SK-N-SH treated with all-trans-retinoic acid at 6 μM for 48 hours (cell line): ENCODE results near the gene TNKS1BP1.

Experiments used
- ATAC-seq: fragments of 200-7000 bp; cut with Tn5 transposase; 3 replicates; pipeline ENCODE4 v1.9.1; 2020; ENCODE audit warnings: mild to moderate bottlenecking, moderate library complexity
- ARNTL ChIP-seq: fragments of 450-650 bp; formaldehyde crosslinking; IDR thresholded peaks from 2 replicates; pipeline ENCODE4 v1.5.0; 2020; ENCODE audit warnings: low read depth, mild to moderate bottlenecking, moderate library complexity, borderline replicate concordance
- BACH2 ChIP-seq: fragments of 250-450 bp; sonication (Bioruptor Pico); IDR thresholded peaks from 2 replicates; pipeline ENCODE4 v1.9.0; 2021; ENCODE audit warnings: mild to moderate bottlenecking, borderline replicate concordance
- CREB5 ChIP-seq: fragments of 250-450 bp; sonication (Bioruptor Pico); IDR thresholded peaks from 2 replicates; pipeline ENCODE4 v1.5.1; 2020; ENCODE audit warnings: low read depth, mild to moderate bottlenecking, moderate library complexity
- CSDC2 ChIP-seq: fragments of 250-450 bp; sonication (Bioruptor Pico); IDR thresholded peaks from 2 replicates; pipeline ENCODE4 v1.5.0; 2020; ENCODE audit warnings: mild to moderate bottlenecking, moderate library complexity
- ESRRG ChIP-seq: fragments of 250-450 bp; sonication (Bioruptor Pico); IDR thresholded peaks from 2 replicates; pipeline ENCODE4 v1.6.1; 2021; ENCODE audit warnings: mild to moderate bottlenecking
- GLIS3 ChIP-seq: fragments of 250-450 bp; sonication (Bioruptor Pico); IDR thresholded peaks from 2 replicates; pipeline ENCODE4 v1.5.0; 2020; ENCODE audit warnings: mild to moderate bottlenecking, moderate library complexity
- ISL1 ChIP-seq: fragments of 250-450 bp; sonication (Bioruptor Pico); IDR thresholded peaks from 2 replicates; pipeline ENCODE4 v2.1.2; 2022; ENCODE audit warnings: mild to moderate bottlenecking, moderate library complexity
- OSR1 ChIP-seq: fragments of 250-450 bp; sonication (Bioruptor Pico); IDR thresholded peaks from 2 replicates; pipeline ENCODE4 v1.8.0; 2022; ENCODE audit warnings: moderate library complexity, mild to moderate bottlenecking, inconsistent platforms
- PPARA ChIP-seq: fragments of 250-450 bp; sonication (Bioruptor Pico); IDR thresholded peaks from 2 replicates; pipeline ENCODE4 v1.5.0; 2020; ENCODE audit warnings: mild to moderate bottlenecking, borderline replicate concordance
- RARB ChIP-seq: fragments of 250-450 bp; sonication (Bioruptor Pico); IDR thresholded peaks from 2 replicates; pipeline ENCODE4 v1.8.0; 2021; ENCODE audit warnings: mild to moderate bottlenecking, moderate library complexity
- SNAI2 ChIP-seq: fragments of 250-450 bp; sonication (Bioruptor Pico); IDR thresholded peaks from 2 replicates; pipeline ENCODE4 v1.5.0; 2020; ENCODE audit warnings: mild to moderate bottlenecking, moderate library complexity
- TCF4 ChIP-seq: fragments of 250-450 bp; sonication (Bioruptor Pico); IDR thresholded peaks from 2 replicates; pipeline ENCODE4 v1.8.0; 2021; ENCODE audit warnings: mild to moderate bottlenecking, moderate library complexity, borderline replicate concordance
- TOX ChIP-seq: fragments of 250-450 bp; sonication (Bioruptor Pico); IDR thresholded peaks from 2 replicates; pipeline ENCODE4 v1.8.0; 2021; ENCODE audit warnings: mild to moderate bottlenecking, moderate library complexity, borderline replicate concordance
- ZC3H10 ChIP-seq: fragments of 250-450 bp; sonication (Bioruptor Pico); IDR thresholded peaks from 2 replicates; pipeline ENCODE4 v1.5.1; 2021; ENCODE audit warnings: mild to moderate bottlenecking, moderate library complexity
- ZFP3 ChIP-seq: fragments of 250-450 bp; sonication (Bioruptor Pico); IDR thresholded peaks from 2 replicates; pipeline ENCODE4 v1.5.0; 2020; ENCODE audit warnings: mild to moderate bottlenecking, moderate library complexity
- ZFP30 ChIP-seq: fragments of 450-650 bp; formaldehyde crosslinking; IDR thresholded peaks from 2 replicates; pipeline ENCODE4 v1.5.0; 2022; ENCODE audit warnings: mild to moderate bottlenecking, moderate library complexity
- ZNF565 ChIP-seq: fragments of 450-650 bp; formaldehyde crosslinking; conservative IDR thresholded peaks from 2 replicates; pipeline ENCODE4 v1.5.0; 2020; ENCODE audit warnings: low read depth, mild to moderate bottlenecking, moderate library complexity
- ZNF70 ChIP-seq: fragments of 450-650 bp; formaldehyde crosslinking; IDR thresholded peaks from 2 replicates; pipeline ENCODE4 v1.5.0; 2020; ENCODE audit warnings: mild to moderate bottlenecking, moderate library complexity
- TF ChIP-seq, protein P1 (sequence below): fragments of 250-450 bp; sonication (Bioruptor Pico); IDR thresholded peaks from 2 replicates; pipeline ENCODE4 v1.5.0; 2020; ENCODE audit warnings: mild to moderate bottlenecking, moderate library complexity
- TF ChIP-seq, protein P2 (sequence below): fragments of 250-450 bp; sonication (Bioruptor Pico); IDR thresholded peaks from 2 replicates; pipeline ENCODE4 v1.8.0; 2020; ENCODE audit warnings: mild to moderate bottlenecking, moderate library complexity, borderline replicate concordance
- TF ChIP-seq, protein P3 (sequence below): fragments of 250-450 bp; sonication (Bioruptor Pico); IDR thresholded peaks from 2 replicates; pipeline ENCODE4 v1.5.1; 2021; ENCODE audit warnings: mild to moderate bottlenecking, moderate library complexity

The TNKS1BP1 gene

GRCh38 chr11:57307666-57308270 lies 17.0 kb downstream of the TNKS1BP1 start (continued):
- TF ChIP-seq CREB5 (no peak), ZFP3 (CRISPR knock-in tag) (no peak)

- ATAC-seq, result no peak
- TF ChIP-seq, protein P1, sequence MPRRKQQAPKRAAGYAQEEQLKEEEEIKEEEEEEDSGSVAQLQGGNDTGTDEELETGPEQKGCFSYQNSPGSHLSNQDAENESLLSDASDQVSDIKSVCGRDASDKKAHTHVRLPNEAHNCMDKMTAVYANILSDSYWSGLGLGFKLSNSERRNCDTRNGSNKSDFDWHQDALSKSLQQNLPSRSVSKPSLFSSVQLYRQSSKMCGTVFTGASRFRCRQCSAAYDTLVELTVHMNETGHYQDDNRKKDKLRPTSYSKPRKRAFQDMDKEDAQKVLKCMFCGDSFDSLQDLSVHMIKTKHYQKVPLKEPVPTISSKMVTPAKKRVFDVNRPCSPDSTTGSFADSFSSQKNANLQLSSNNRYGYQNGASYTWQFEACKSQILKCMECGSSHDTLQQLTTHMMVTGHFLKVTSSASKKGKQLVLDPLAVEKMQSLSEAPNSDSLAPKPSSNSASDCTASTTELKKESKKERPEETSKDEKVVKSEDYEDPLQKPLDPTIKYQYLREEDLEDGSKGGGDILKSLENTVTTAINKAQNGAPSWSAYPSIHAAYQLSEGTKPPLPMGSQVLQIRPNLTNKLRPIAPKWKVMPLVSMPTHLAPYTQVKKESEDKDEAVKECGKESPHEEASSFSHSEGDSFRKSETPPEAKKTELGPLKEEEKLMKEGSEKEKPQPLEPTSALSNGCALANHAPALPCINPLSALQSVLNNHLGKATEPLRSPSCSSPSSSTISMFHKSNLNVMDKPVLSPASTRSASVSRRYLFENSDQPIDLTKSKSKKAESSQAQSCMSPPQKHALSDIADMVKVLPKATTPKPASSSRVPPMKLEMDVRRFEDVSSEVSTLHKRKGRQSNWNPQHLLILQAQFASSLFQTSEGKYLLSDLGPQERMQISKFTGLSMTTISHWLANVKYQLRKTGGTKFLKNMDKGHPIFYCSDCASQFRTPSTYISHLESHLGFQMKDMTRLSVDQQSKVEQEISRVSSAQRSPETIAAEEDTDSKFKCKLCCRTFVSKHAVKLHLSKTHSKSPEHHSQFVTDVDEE (CRISPR knock-in tag), result no peak
- TF ChIP-seq BACH2 (CRISPR knock-in tag) (no peak), ZC3H10 (no peak), ARNTL (CRISPR knock-in tag) (no peak), TCF4 (CRISPR knock-in tag) (no peak), ZNF70 (CRISPR knock-in tag) (no peak), ZNF565 (CRISPR knock-in tag) (no peak), GLIS3 (CRISPR knock-in tag) (no peak), RARB (CRISPR knock-in tag) (no peak), CSDC2 (CRISPR knock-in tag) (no peak), ESRRG (CRISPR knock-in tag) (no peak), ZFP30 (CRISPR knock-in tag) (no peak), ISL1 (CRISPR knock-in tag) (no peak), PPARA (CRISPR knock-in tag) (no peak), TOX (no peak)
- TF ChIP-seq, protein P2, sequence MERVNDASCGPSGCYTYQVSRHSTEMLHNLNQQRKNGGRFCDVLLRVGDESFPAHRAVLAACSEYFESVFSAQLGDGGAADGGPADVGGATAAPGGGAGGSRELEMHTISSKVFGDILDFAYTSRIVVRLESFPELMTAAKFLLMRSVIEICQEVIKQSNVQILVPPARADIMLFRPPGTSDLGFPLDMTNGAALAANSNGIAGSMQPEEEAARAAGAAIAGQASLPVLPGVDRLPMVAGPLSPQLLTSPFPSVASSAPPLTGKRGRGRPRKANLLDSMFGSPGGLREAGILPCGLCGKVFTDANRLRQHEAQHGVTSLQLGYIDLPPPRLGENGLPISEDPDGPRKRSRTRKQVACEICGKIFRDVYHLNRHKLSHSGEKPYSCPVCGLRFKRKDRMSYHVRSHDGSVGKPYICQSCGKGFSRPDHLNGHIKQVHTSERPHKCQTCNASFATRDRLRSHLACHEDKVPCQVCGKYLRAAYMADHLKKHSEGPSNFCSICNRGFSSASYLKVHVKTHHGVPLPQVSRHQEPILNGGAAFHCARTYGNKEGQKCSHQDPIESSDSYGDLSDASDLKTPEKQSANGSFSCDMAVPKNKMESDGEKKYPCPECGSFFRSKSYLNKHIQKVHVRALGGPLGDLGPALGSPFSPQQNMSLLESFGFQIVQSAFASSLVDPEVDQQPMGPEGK (CRISPR knock-in tag), result no peak
- TF ChIP-seq, protein P3, sequence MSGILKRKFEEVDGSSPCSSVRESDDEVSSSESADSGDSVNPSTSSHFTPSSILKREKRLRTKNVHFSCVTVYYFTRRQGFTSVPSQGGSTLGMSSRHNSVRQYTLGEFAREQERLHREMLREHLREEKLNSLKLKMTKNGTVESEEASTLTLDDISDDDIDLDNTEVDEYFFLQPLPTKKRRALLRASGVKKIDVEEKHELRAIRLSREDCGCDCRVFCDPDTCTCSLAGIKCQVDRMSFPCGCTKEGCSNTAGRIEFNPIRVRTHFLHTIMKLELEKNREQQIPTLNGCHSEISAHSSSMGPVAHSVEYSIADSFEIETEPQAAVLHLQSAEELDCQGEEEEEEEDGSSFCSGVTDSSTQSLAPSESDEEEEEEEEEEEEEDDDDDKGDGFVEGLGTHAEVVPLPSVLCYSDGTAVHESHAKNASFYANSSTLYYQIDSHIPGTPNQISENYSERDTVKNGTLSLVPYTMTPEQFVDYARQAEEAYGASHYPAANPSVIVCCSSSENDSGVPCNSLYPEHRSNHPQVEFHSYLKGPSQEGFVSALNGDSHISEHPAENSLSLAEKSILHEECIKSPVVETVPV, result no peak
These were observed 17.7 kb downstream of the TNKS1BP1 start for GRCh38 chr11:57306940-57307565.

- ATAC-seq, result no peak
- no peak for TF ChIP-seq SNAI2 (CRISPR knock-in tag)
- TF ChIP-seq ZNF565 (CRISPR knock-in tag), result no peak
- TF ChIP-seq GLIS3 (CRISPR knock-in tag), result no peak
- TF ChIP-seq ARNTL (CRISPR knock-in tag), result no peak
- no peak for TF ChIP-seq ISL1 (CRISPR knock-in tag)
- TF ChIP-seq OSR1 (CRISPR knock-in tag), result no peak
- TF ChIP-seq, protein P3, result no peak
- TF ChIP-seq BACH2 (CRISPR knock-in tag), result no peak
- TF ChIP-seq ZC3H10, result no peak
- no peak for TF ChIP-seq RARB (CRISPR knock-in tag)
- no peak for TF ChIP-seq TOX
- TF ChIP-seq ESRRG (CRISPR knock-in tag), result no peak
- TF ChIP-seq, all 23 proteins: peak for 0
These were observed 18.4 kb downstream of the TNKS1BP1 start for GRCh38 chr11:57306161-57306876.
